Colonic mucosa (tissue), 4 donors: ENCODE measurements around the gene C16orf92. TPM values are rescaled to one million over a fixed set of nuclear protein-coding genes. Genes with fewer than 3 reads are reported as not detected.

Source experiments
- DNase-seq: peaks from one replicate; pipeline ENCODE4 v3.0.0-alpha.2; 2020
- H3K27ac ChIP-seq: fragments of 200-600 bp; one replicate; pipeline ENCODE4 v1.8.0; 2021
- H3K27me3 ChIP-seq: fragments of 200-600 bp; one replicate; pipeline ENCODE4 v1.8.0; 2021
- H3K36me3 ChIP-seq: fragments of 200-600 bp; one replicate; pipeline ENCODE4 v1.8.0; 2021
- H3K4me1 ChIP-seq: fragments of 200-600 bp; one replicate; pipeline ENCODE4 v1.8.0; 2021; ENCODE audit warnings: mild to moderate bottlenecking
- H3K4me3 ChIP-seq: fragments of 200-600 bp; one replicate; pipeline ENCODE4 v1.8.0; 2021
- H3K9ac ChIP-seq, 2 donors: one replicate each; pipeline ENCODE4 v1.7.0; 2013; ENCODE audit warnings: control low read depth in 2 of 2, low read depth in 2 of 2, low read length in 2 of 2
- H3K9me3 ChIP-seq: fragments of 200-600 bp; one replicate; pipeline ENCODE4 v1.8.0; 2021
- CTCF ChIP-seq: fragments of 200-600 bp; IDR thresholded peaks from one replicate; pipeline ENCODE4 v1.8.0; 2022; ENCODE audit warnings: antibody characterized with exemption, mild to moderate bottlenecking
- intact Hi-C: fragments of 100-400 bp; cut with DNase I; formaldehyde crosslinking; loops from one replicate; pipeline ENCODE4 v1.14.1; 2022
- total RNA-seq, 2 donors: library from RNA; stranded (reverse); fragmentation: NEBNext Ultra II Directional in 1 of 2; extraction: Animal tissue kit (Norgen Biotek cat#: 25700) in 1 of 2; gene quantifications; one replicate each; pipeline ENCODE4 v1.2.1, GENCODE V29; 2021
- donor health status: healthy.
- donor health status: DM: no; HTN: no; CAD: no.
- donor health status: DM: no; HTN: no; CAD: no.

Gene C16orf92
- total RNA-seq, 2 donors from 2014 or later, result not detected

GRCh38 chr16:29984137-29984763 lies 38.7 kb upstream of the C16orf92 start:
- no peak overlapping the region for H3K9ac ChIP-seq
- no peak for DNase-seq
- TF ChIP-seq CTCF, result no peak

GRCh38 chr16:29984764-29985147 lies 38.2 kb upstream of the C16orf92 start:
- H3K36me3 ChIP-seq, result peaks cover 12% of the 10 kb centered on the region
- H3K9ac ChIP-seq, result no peak overlapping the region
- H3K4me3 ChIP-seq, result no peak overlapping the region
- intact Hi-C loops, result no loop called here
- no peak for DNase-seq
- no peaks in the 10 kb centered on the region for H3K9me3 ChIP-seq
- peaks cover 2% of the 10 kb centered on the region for H3K4me1 ChIP-seq
- no peak overlapping the region for H3K27ac ChIP-seq
- no peaks in the 10 kb centered on the region for H3K27me3 ChIP-seq
- TF ChIP-seq CTCF, result no peak

More at GRCh38 chr16:29984137-29984763, 38.7 kb upstream of the C16orf92 start:
- no peak overlapping the region for H3K27ac ChIP-seq
- peaks cover 13% of the 10 kb centered on the region for H3K36me3 ChIP-seq
- no peaks in the 10 kb centered on the region for H3K4me1 ChIP-seq
- H3K4me3 ChIP-seq, result no peak overlapping the region
- no peaks in the 10 kb centered on the region for H3K9me3 ChIP-seq
- intact Hi-C loops, result no loop called here
- no peaks in the 10 kb centered on the region for H3K27me3 ChIP-seq

- Histone ChIP-seq H3K4me3 (no peak overlapping the region), H3K27ac (no peak overlapping the region), H3K4me1 (peaks cover 4% of the 10 kb centered on the region), H3K36me3 (peaks cover 8% of the 10 kb centered on the region), H3K9me3 (no peaks in the 10 kb centered on the region), H3K27me3 (no peaks in the 10 kb centered on the region), H3K9ac (no peak overlapping the region)
- TF ChIP-seq CTCF, result no peak
- intact Hi-C loops, result no loop called here
- DNase-seq, result no peak
Observed at GRCh38 chr16:29985271-29985811, 37.7 kb upstream of the C16orf92 start.

GRCh38 chr16:29986231-29986630 lies 36.8 kb upstream of the C16orf92 start:
- H3K9ac ChIP-seq, result no peak overlapping the region
- no peaks in the 10 kb centered on the region for H3K27me3 ChIP-seq
- H3K4me3 ChIP-seq, result no peak overlapping the region
- H3K36me3 ChIP-seq, result peaks cover 8% of the 10 kb centered on the region
- H3K9me3 ChIP-seq, result no peaks in the 10 kb centered on the region
- no peak overlapping the region for H3K27ac ChIP-seq
- no peak for TF ChIP-seq CTCF
- H3K4me1 ChIP-seq, result peaks cover 4% of the 10 kb centered on the region
- intact Hi-C loops, result no loop called here
- no peak for DNase-seq

GRCh38 chr16:29986931-29987330 lies 36.1 kb upstream of the C16orf92 start:
- Histone ChIP-seq H3K9ac (no peak overlapping the region), H3K9me3 (no peaks in the 10 kb centered on the region), H3K4me1 (peaks cover 4% of the 10 kb centered on the region), H3K4me3 (no peak overlapping the region), H3K36me3 (peaks cover 8% of the 10 kb centered on the region), H3K27ac (no peak overlapping the region), H3K27me3 (no peaks in the 10 kb centered on the region)
- intact Hi-C loops, result no loop called here
- no peak for TF ChIP-seq CTCF
- no peak for DNase-seq
